GM19099 (cell line): ENCODE data around the gene PDHX.
A peak's percentile ranks its signal among the peaks of the same experiment; 100 is the strongest.

ENCODE experiments used
- POLR2A ChIP-seq: IDR thresholded peaks from 3 replicates; pipeline ENCODE4 v1.6.1; 2011; ENCODE audit warnings: low read depth; ENCODE audit not compliant: insufficient read length; ENCODE audit errors: extremely low read depth

The PDHX gene

GRCh38 chr11:34916015-34916842 is at the start of gene PDHX, which contains the start of gene APIP:
TSS of gene PDHX (plus strand) at chr11:34916618. CDS start at chr11:34916656, 38 bp downstream.
TSS of gene APIP (minus strand) at chr11:34916379. CDS start at chr11:34916284, 95 bp downstream.
- peak; percentile 98 for TF ChIP-seq POLR2A

- TF ChIP-seq POLR2A = no peak
Measured at GRCh38 chr11:34869425-34869824, 47.0 kb upstream of the PDHX start.

GRCh38 chr11:34870548-34871196 is 45.7 kb upstream of the PDHX start:
- no peak for TF ChIP-seq POLR2A

- TF ChIP-seq POLR2A = no peak
Measured at GRCh38 chr11:34874202-34874601, 42.2 kb upstream of the PDHX start.

- no peak for TF ChIP-seq POLR2A
Measured at GRCh38 chr11:34877375-34877975, 38.9 kb upstream of the PDHX start.

GRCh38 chr11:34881900-34882299 is 34.5 kb upstream of the PDHX start:
- TF ChIP-seq POLR2A = no peak

GRCh38 chr11:34886609-34887008 is 29.8 kb upstream of the PDHX start:
- TF ChIP-seq POLR2A = no peak

GRCh38 chr11:34887260-34887659 is 29.2 kb upstream of the PDHX start:
- TF ChIP-seq POLR2A = no peak

- TF ChIP-seq POLR2A = no peak
Measured at GRCh38 chr11:34890089-34890488, 26.3 kb upstream of the PDHX start.

GRCh38 chr11:34890812-34891211 is 25.6 kb upstream of the PDHX start:
- no peak for TF ChIP-seq POLR2A

GRCh38 chr11:34891611-34892010 is 24.8 kb upstream of the PDHX start:
- TF ChIP-seq POLR2A = no peak

- no peak for TF ChIP-seq POLR2A
Measured at GRCh38 chr11:34893416-34893815, 23.0 kb upstream of the PDHX start.

- TF ChIP-seq POLR2A = no peak
Measured at GRCh38 chr11:34897171-34897870, 19.1 kb upstream of the PDHX start.

- no peak for TF ChIP-seq POLR2A
Measured at GRCh38 chr11:34898474-34898873, 17.9 kb upstream of the PDHX start.

- no peak for TF ChIP-seq POLR2A
Measured at GRCh38 chr11:34899633-34900016, 16.8 kb upstream of the PDHX start.
